Transverse colon (tissue), 4 donors: ENCODE data around the gene TOLLIP.
"Not testable (repeated sequence)": the region's sequence is repeated elsewhere in the genome, so short reads cannot be mapped to it uniquely, and the experiment has no call there.

Experiments
- CTCF ChIP-seq, 5 experiments: fragments of 200-600 bp in 3 of 5; fragments of 450-650 bp in 2 of 5; sonication (generic) in 3 of 5; IDR thresholded peaks; 1 replicate in 2 of 5; 2 replicates in 3 of 5; pipeline ENCODE4 v1.5.1; 2016 to 2017; ENCODE audit warnings: antibody characterized with exemption in 5 of 5, inconsistent platforms in 3 of 5, mild to moderate bottlenecking in 2 of 5, moderate library complexity in 1 of 5
- EP300 ChIP-seq: sonication (generic); formaldehyde crosslinking; IDR thresholded peaks from one replicate; pipeline ENCODE4 v1.6.1; 2017; ENCODE audit warnings: antibody characterized with exemption, low read depth
- POLR2A ChIP-seq: fragments of 450-650 bp; IDR thresholded peaks from one replicate; pipeline ENCODE4 v1.6.1; 2016; ENCODE audit warnings: antibody characterized with exemption, mild to moderate bottlenecking, moderate library complexity
- POLR2AphosphoS5 ChIP-seq, 3 donors: sonication (generic); formaldehyde crosslinking; IDR thresholded peaks; one replicate each; pipeline ENCODE4 v1.6.1; 2016; ENCODE audit warnings: antibody characterized with exemption in 3 of 3

- TF ChIP-seq CTCF (IDR thresholded peaks at IDR 0.05); POLR2AphosphoS5 (IDR thresholded peaks at IDR 0.05); EP300; POLR2A: not testable (repeated sequence)
Measured at GRCh38 chr11:1242751-1243150, 66.7 kb downstream of the TOLLIP start.
